Glomerular visceral epithelial cell (primary cell): ENCODE measurements around the gene TSTD2.
"Not testable (repeated sequence)": the region's sequence is repeated elsewhere in the genome, so short reads cannot be mapped to it uniquely, and the experiment has no call there.

Experiments
- DNase-seq: peaks from one replicate; pipeline ENCODE4 v3.0.0-alpha.2; 2016; ENCODE audit errors: extremely low spot score

Gene TSTD2

GRCh38 chr9:97586909-97587308 lies 46.3 kb downstream of the TSTD2 start:
- not testable (repeated sequence) for DNase-seq

DNA sequence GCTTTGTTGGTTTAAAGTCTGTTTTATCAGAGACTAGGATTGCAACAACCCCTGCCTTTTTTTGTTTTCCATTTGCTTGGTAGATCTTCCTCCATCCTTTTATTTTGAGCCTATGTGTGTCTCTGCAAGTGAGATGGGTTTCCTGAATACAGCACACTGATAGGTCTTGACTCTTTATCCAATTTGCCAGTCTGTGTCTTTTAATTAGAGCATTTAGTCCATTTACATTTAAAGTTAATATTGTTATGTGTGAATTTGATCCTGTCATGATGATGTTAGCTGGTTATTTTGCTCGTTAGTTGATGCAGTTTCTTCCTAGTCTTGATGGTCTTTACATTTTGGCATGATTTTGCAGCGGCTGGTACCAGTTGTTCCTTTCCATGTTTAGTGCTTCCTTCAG lies 48.4 kb downstream of the TSTD2 start:
- DNase-seq: not testable (repeated sequence)

GRCh38 chr9:97581590-97581989 lies 51.6 kb downstream of the TSTD2 start:
- not testable (repeated sequence) for DNase-seq

DNA sequence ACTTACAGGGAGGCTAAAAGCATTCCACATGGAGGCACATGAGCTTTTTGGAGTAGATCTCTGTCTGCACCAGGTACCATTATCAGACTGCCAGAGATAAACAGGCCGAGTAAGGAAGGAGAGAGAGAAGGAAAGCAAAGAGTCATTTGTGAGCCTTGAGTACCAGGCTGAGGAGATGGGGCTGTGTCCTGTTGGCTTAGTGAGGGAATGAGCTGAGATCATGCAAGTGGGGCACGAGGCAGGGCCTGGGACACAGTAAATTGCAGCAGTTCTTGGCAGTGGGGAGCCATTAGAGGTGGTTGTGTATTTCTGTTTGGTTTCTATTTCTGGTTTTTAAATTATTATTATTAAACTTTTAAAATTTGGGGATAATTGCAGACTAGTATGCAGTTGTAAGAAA lies 53.3 kb downstream of the TSTD2 start:
- DNase-seq: no peak

- DNase-seq: no peak
Measured at GRCh38 chr9:97578846-97579245, 54.3 kb downstream of the TSTD2 start.

- DNase-seq: no peak
Measured at GRCh38 chr9:97577051-97577450, 56.1 kb downstream of the TSTD2 start.

DNA sequence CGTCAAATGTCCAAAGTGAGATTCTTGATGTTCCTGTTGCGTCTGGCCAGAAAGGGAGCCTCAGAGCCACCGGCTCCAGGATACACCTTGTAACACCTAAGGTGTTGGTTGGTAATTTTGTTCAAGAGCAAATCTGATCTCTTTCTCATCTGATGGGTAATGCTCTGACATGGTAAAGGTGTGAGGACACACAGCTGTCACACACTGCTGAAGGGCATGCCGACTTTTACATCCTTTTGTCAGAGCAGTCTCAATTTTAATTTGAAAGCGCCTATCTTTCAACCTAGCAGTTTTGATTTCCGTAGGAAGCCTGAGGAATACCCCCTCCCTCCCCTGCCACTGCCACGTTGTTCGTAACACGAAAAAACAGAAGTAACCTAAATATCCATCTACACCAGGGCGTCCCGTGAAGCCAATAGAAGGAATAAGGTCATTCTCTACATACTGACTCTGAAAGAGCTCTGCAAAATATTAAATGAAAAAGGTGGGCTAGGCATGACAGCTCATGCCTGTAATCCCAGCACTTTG lies 57.4 kb downstream of the TSTD2 start:
- DNase-seq: no peak

GRCh38 chr9:97574921-97575672 lies 58.1 kb downstream of the TSTD2 start:
- not testable (repeated sequence) for DNase-seq

- DNase-seq: not testable (repeated sequence)
Measured at GRCh38 chr9:97574101-97574571, 59.0 kb downstream of the TSTD2 start.

GRCh38 chr9:97573482-97574073 lies 59.6 kb downstream of the TSTD2 start:
- DNase-seq: no peak

- DNase-seq: no peak
Measured at GRCh38 chr9:97572892-97573365, 60.2 kb downstream of the TSTD2 start.

- no peak for DNase-seq
Measured at GRCh38 chr9:97572196-97572891, 60.8 kb downstream of the TSTD2 start.

DNA sequence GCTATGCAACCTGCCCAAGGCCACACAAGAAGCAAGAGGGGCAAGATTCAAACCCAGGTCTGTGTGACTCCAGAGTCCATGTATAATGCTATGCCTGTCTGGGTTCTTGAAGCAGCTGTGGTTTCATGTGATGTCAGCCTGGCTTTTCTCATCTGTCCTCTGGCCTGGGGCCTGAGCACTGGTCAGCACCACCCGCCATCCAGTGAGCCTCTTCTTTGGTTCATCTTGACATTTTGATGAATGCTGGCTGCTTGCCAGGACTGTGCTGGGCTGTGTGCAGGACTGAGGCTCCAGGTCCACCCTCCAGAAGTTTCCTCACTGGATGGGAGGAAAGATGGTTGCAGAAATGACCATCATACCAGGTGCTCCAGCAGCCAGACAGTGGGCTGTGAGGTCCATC lies 61.5 kb downstream of the TSTD2 start:
- no peak for DNase-seq

DNA sequence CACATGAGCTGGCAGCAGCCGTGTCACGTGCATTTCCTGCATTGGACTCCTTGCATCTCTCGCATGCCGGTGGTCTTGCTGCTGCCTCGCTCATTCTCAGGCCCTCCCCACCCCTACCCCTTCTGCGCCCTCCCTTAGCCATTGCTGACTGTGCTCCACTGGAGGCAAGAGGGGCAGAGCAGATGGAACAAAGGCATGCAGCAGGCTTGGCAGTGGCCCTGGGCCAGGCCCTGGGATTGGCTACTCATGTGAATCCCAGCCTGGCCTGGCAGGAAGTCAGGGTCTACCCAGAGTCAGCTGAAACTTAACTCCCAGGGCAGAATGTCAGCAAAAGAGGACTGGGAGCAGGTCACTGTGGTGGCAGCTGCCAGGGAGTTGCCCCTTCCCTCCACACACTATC lies 62.3 kb downstream of the TSTD2 start:
- no peak for DNase-seq

DNA sequence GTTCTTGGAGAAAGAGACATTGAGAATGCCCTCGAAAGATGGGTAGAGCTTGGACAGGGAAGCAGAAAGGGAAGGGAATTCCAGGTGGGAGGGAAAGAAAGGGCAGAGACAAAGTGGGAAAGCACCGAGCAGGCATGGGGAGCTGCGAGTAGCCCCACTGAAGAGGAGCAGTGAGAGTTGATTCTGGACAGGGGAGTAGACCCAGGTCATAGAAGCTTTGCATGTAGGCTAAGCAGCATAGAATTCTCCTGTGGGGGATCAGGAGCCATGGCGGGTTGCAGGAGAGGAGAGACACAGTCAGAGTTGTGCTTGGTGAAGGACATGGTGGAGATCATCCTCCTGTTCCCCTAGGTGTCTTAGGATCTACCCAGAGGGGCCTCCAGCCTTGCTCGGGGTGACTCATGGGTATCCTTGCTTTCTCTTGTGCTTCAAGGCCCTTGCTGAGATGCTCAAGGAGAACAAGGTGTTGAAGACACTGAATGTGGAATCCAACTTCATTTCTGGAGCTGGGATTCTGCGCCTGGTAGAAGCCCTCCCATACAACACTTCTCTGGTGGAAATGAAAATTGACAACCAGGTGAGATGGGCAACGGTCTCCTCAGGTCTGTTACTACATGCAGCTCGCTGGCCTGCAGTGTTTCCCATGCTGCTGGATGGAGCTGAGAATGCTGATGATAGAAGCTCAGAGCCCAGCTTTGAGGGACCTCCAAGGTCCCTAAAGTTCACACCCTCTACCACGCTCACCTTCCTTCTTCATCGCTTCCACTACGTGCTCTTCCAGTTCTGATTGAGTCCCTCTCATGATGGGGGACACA lies 64.5 kb downstream of the TSTD2 start:
- no peak for DNase-seq

DNA sequence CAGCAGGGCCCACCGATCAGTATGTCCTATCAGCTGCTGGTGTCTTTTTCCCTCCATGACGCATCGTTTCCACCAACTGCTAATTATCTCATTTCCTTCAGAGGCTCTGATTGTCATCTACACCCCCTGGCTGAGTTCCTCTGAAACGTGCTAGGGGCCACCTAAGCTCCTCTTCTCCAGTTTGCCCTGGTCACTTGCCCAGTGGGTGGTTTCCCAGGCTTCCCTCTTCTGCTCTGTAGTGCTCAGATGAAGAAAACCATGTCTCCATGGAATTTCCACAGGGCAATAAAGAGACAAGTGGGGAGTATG lies 65.3 kb downstream of the TSTD2 start:
- DNase-seq: no peak

DNA sequence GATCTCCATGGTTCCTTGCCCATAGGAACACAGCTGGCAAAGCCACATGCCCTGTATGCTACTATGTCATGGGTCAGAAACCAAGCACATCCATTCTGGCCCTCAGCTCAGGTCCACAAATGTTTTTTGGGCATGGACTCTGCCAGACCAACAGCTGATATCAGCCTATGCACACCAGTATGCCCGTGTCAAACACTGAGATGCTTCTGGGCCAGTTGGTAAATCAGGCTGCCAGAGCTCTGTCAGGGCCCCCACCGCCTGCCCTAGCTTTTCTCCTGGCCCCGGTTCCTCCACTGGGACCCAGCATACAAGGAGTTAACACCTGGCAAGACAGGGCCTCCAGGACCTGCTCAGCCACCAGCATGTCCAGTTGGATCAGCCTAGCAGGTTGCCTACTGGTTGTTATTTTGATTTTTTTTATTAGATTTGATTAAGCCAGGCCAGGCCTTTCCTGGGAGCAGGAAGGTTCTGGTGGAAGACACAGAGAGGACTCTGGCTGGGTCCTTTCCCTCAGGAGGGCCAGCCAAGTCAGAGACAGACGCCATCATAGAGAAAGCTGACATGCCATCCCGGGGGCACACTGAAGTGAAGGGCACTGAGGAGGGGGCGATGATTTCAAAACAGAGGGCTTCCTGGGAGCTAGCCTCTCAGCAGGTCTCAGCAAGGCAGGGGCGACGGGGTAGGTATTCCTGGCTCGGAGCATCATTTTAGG lies 65.8 kb downstream of the TSTD2 start:
- DNase-seq: no peak

- DNase-seq: no peak
Measured at GRCh38 chr9:97565262-97565661, 67.9 kb downstream of the TSTD2 start.

GRCh38 chr9:97564291-97565175 lies 68.6 kb downstream of the TSTD2 start:
- peak; percentile 11 for DNase-seq
